Activated effector memory CD4-positive, alpha-beta T cell treated with anti-CD3 and anti-CD28 coated beads, Interleukin-2, amount 50 U/mL, for 16 hours (primary cell): ENCODE measurements around the gene PLEKHA4.
A peak's percentile ranks its signal among the peaks of the same experiment; 100 is the strongest.
"Not testable (repeated sequence)": the region's sequence is repeated elsewhere in the genome, so short reads cannot be mapped to it uniquely, and the experiment has no call there.

Source experiments
- DNase-seq: peaks from one replicate; pipeline ENCODE4 v3.0.0-alpha.2; 2020

Gene PLEKHA4

GRCh38 chr19:48868114-48868886, at the start of gene PLEKHA4:
TSS of gene PLEKHA4 (minus strand) at chr19:48868617. CDS start at chr19:48867620, 997 bp downstream.
- DNase-seq = no peak

- no peak for DNase-seq
Measured at GRCh38 chr19:48918071-48918470, 49.7 kb upstream of the PLEKHA4 start.

- no peak for DNase-seq
Measured at GRCh38 chr19:48915757-48916156, 47.3 kb upstream of the PLEKHA4 start.

- no peak for DNase-seq
Measured at GRCh38 chr19:48914181-48914580, 45.8 kb upstream of the PLEKHA4 start.

GRCh38 chr19:48913114-48913889, 44.9 kb upstream of the PLEKHA4 start:
- DNase-seq = no peak

- DNase-seq = no peak
Measured at GRCh38 chr19:48910803-48911202, 42.4 kb upstream of the PLEKHA4 start.

GRCh38 chr19:48909424-48910077, 41.1 kb upstream of the PLEKHA4 start:
- not testable (repeated sequence) for DNase-seq

GRCh38 chr19:48907671-48908070, 39.3 kb upstream of the PLEKHA4 start:
- no peak for DNase-seq

- no peak for DNase-seq
Measured at GRCh38 chr19:48906324-48906723, 37.9 kb upstream of the PLEKHA4 start.

- DNase-seq = no peak
Measured at GRCh38 chr19:48905664-48906063, 37.2 kb upstream of the PLEKHA4 start.

- DNase-seq = not testable (repeated sequence)
Measured at GRCh38 chr19:48903788-48904187, 35.4 kb upstream of the PLEKHA4 start.

- DNase-seq = not testable (repeated sequence)
Measured at GRCh38 chr19:48902291-48902690, 33.9 kb upstream of the PLEKHA4 start.

GRCh38 chr19:48900477-48901406, 32.3 kb upstream of the PLEKHA4 start:
- no peak for DNase-seq

- peak; percentile 100 for DNase-seq
Measured at GRCh38 chr19:48899781-48900476, 31.5 kb upstream of the PLEKHA4 start, which contains the start of gene NUCB1. TSS of gene NUCB1 (plus strand) at chr19:48900312. CDS start at chr19:48900797, 485 bp downstream.

- not testable (repeated sequence) for DNase-seq
Measured at GRCh38 chr19:48899386-48899749, 31.0 kb upstream of the PLEKHA4 start.

GRCh38 chr19:48897181-48897580, 28.8 kb upstream of the PLEKHA4 start:
- DNase-seq = no peak

- peak; percentile 75 for DNase-seq
Measured at GRCh38 chr19:48896191-48896720, 27.8 kb upstream of the PLEKHA4 start.

- DNase-seq = no peak
Measured at GRCh38 chr19:48895226-48895625, 26.8 kb upstream of the PLEKHA4 start.

- DNase-seq = no peak
Measured at GRCh38 chr19:48890551-48890950, 22.1 kb upstream of the PLEKHA4 start.

GRCh38 chr19:48889496-48889895, 21.1 kb upstream of the PLEKHA4 start:
- DNase-seq = not testable (repeated sequence)

GRCh38 chr19:48887861-48888612, 19.6 kb upstream of the PLEKHA4 start:
- no peak for DNase-seq
